A549 (cell line): Measurements from ENCODE around the gene HNRNPUL2. TPM values are rescaled to one million over a fixed set of nuclear protein-coding genes. Genes with fewer than 3 reads are reported as not detected.

Experiments used
- ATAC-seq, 2 experiments: fragments of 200-7000 bp in 1 of 2; fragments of >200 bp in 1 of 2; cut with Nextera tagmentation in 1 of 2; cut with Tn5 transposase in 1 of 2; 3 replicates each; pipeline versions ENCODE4 v1.8.0 to v1.9.1; 2018 to 2020; ENCODE audit warnings: mild to moderate bottlenecking in 1 of 2, moderate library complexity in 1 of 2
- CTCF ChIA-PET: fragments of 300-600 bp; sonication (Branson Sonifier 250); formaldehyde crosslinking; extraction: SDS; loops from one replicate; lab custom pipeline; 2021; ENCODE audit warnings: antibody characterized with exemption, inconsistent platforms; lab: Yijun Ruan, JAX
- POLR2A ChIA-PET: fragments of 350-600 bp; formaldehyde crosslinking; extraction: SDS; loops from one replicate; lab custom pipeline; 2021; ENCODE audit warnings: antibody characterized with exemption, inconsistent platforms; lab: Yijun Ruan, JAX
- DNase-seq, 2 experiments: peaks; one replicate each; pipeline versions ENCODE4 v3.0.0 to v3.0.0-alpha.2; 2011 to 2016; ENCODE audit warnings: low read depth in 1 of 2, low spot score in 1 of 2
- FAIRE-seq: peaks from 2 replicates; lab custom pipeline; 2011; peaks lifted over from hg19 to GRCh38; lab: Jason Lieb, UNC
- H3K27ac ChIP-seq, 2 experiments: fragments of >200 bp; sonication (Bioruptor Twin); formaldehyde crosslinking; 3 replicates each; pipeline ENCODE4 v1.5.1; 2016 to 2017
- H3K4me1 ChIP-seq: fragments of >200 bp; sonication (Bioruptor Twin); formaldehyde crosslinking; 3 replicates; pipeline ENCODE4 v1.6.1; 2016
- H3K4me2 ChIP-seq: fragments of >200 bp; sonication (Bioruptor Twin); formaldehyde crosslinking; 3 replicates; pipeline ENCODE4 v1.6.1; 2016
- H3K4me3 ChIP-seq: fragments of >200 bp; sonication (Bioruptor Twin); formaldehyde crosslinking; 3 replicates; pipeline ENCODE4 v1.5.1; 2016
- H3K9me3 ChIP-seq: fragments of >200 bp; sonication (Bioruptor Twin); formaldehyde crosslinking; 3 replicates; pipeline ENCODE4 v1.6.1; 2016
- BCL3 ChIP-seq: fragments of >200 bp; sonication (Bioruptor Twin); formaldehyde crosslinking; IDR thresholded peaks from 3 replicates; pipeline ENCODE4 v1.6.1; 2016
- BHLHE40 ChIP-seq: IDR thresholded peaks from 2 replicates; pipeline ENCODE4 v1.6.1; 2012; ENCODE audit warnings: low read depth, low read length, inconsistent platforms
- CBX8 ChIP-seq: fragments of 200-600 bp; sonication (generic); IDR thresholded peaks from 2 replicates; pipeline ENCODE4 v1.6.1; 2016
- CTCF ChIP-seq: fragments of >200 bp; sonication (Bioruptor Twin); formaldehyde crosslinking; IDR thresholded peaks from 3 replicates; pipeline ENCODE4 v1.5.1; 2016
- EP300 ChIP-seq, 2 experiments: fragments of >200 bp; sonication (Bioruptor Twin); formaldehyde crosslinking; IDR thresholded peaks; 2 replicates in 1 of 2; 3 replicates in 1 of 2; pipeline ENCODE4 v1.6.1; 2016 to 2017
- FOXS1 ChIP-seq: fragments of 250-450 bp; sonication (Bioruptor Pico); IDR thresholded peaks from 2 replicates; pipeline ENCODE4 v1.5.0; 2020; ENCODE audit warnings: mild to moderate bottlenecking, moderate library complexity
- GATA3 ChIP-seq: IDR thresholded peaks from 2 replicates; pipeline ENCODE4 v1.6.1; 2012; ENCODE audit warnings: borderline replicate concordance
- HDAC2 ChIP-seq: fragments of 200-600 bp; sonication (generic); IDR thresholded peaks from 2 replicates; pipeline ENCODE4 v1.6.1; 2016
- HEYL ChIP-seq: fragments of 250-450 bp; sonication (Bioruptor Pico); IDR thresholded peaks from 2 replicates; pipeline ENCODE4 v1.8.0; 2021; ENCODE audit warnings: mild to moderate bottlenecking, moderate library complexity
- HMGXB4 ChIP-seq: fragments of 250-450 bp; sonication (Bioruptor Pico); IDR thresholded peaks from 2 replicates; pipeline ENCODE4 v1.5.0; 2021; ENCODE audit warnings: mild to moderate bottlenecking, moderate library complexity, borderline replicate concordance
- HOXA7 ChIP-seq: fragments of 250-450 bp; sonication (Bioruptor Pico); IDR thresholded peaks from 2 replicates; pipeline ENCODE4 v1.5.0; 2020; ENCODE audit warnings: mild to moderate bottlenecking, moderate library complexity
- JUNB ChIP-seq: fragments of >200 bp; sonication (Bioruptor Twin); formaldehyde crosslinking; IDR thresholded peaks from 2 replicates; pipeline ENCODE4 v1.6.1; 2016
- MAFK ChIP-seq: fragments of 450-650 bp; IDR thresholded peaks from 2 replicates; pipeline ENCODE4 v1.6.1; 2014; ENCODE audit not compliant: partially characterized antibody
- MAZ ChIP-seq: fragments of 150-350 bp; IDR thresholded peaks from 2 replicates; pipeline ENCODE4 v1.6.1; 2014; ENCODE audit warnings: antibody characterized with exemption, low read depth, low read length, borderline replicate concordance
- PBX3 ChIP-seq: IDR thresholded peaks from 2 replicates; pipeline ENCODE4 v1.6.1; 2012
- POLR2A ChIP-seq: IDR thresholded peaks from 2 replicates; pipeline ENCODE4 v1.6.1; 2012; ENCODE audit warnings: mild to moderate bottlenecking, low read length
- POLR2AphosphoS2 ChIP-seq: conservative IDR thresholded peaks from 2 replicates; pipeline ENCODE4 v1.6.1; 2012; ENCODE audit warnings: low read length, improper control_type of control experiment, inconsistent platforms
- RARB ChIP-seq: fragments of 250-450 bp; sonication (Bioruptor Pico); IDR thresholded peaks from 2 replicates; pipeline ENCODE4 v1.8.0; 2021; ENCODE audit warnings: mild to moderate bottlenecking, moderate library complexity
- RCOR1 ChIP-seq: fragments of 150-350 bp; IDR thresholded peaks from 2 replicates; pipeline ENCODE4 v1.6.1; 2014; ENCODE audit warnings: antibody characterized with exemption, low read length, low read depth
- TP53 ChIP-seq: fragments of 250-450 bp; sonication (Bioruptor Pico); IDR thresholded peaks from 2 replicates; pipeline ENCODE4 v1.5.0; 2021; ENCODE audit warnings: mild to moderate bottlenecking, moderate library complexity
- USF2 ChIP-seq: fragments of 450-650 bp; IDR thresholded peaks from 2 replicates; pipeline ENCODE4 v1.6.1; 2014; ENCODE audit warnings: antibody characterized with exemption
- ZSCAN20 ChIP-seq: fragments of 250-450 bp; sonication (Bioruptor Pico); IDR thresholded peaks from 2 replicates; pipeline ENCODE4 v1.8.0; 2022; ENCODE audit warnings: mild to moderate bottlenecking, moderate library complexity
- WGBS: methylation state at CpG from one replicate; pipeline ENCODE4 v1.1.6; 2017; ENCODE audit errors: missing lambda C conversion rate; 5-methylcytosine and 5-hydroxymethylcytosine counted together
- polyA plus RNA-seq, 4 experiments: library from polyadenylated mRNA; depleted of rRNA in 3 of 4; stranded (reverse); fragments of >200 nt; fragmentation: RNase III in 1 of 4; extraction: RNeasy Plus Mini Kit Qiagen cat#74134 plus additional on column Dnase treatment in 1 of 4; gene quantifications; 2 replicates in 3 of 4; 3 replicates in 1 of 4; pipeline ENCODE4 v1.2.3, GENCODE V29; 2011 to 2017

The HNRNPUL2 gene
- polyA plus RNA-seq, 2 of the 4 experiments (the other 2 are of a cell fraction): 31.4 to 74.4 TPM

GRCh38 chr11:62708793-62709192, 18.5 kb downstream of the HNRNPUL2 start:
- no peak for ATAC-seq
- 80% methylated on average over 7 of the region's 7 CpGs for WGBS
- Histone ChIP-seq H3K9me3 (no peaks in the 10 kb centered on the region), H3K27ac (peak overlapping the region; percentile 79 to 91), H3K4me2 (peak overlapping the region; percentile 89), H3K4me3 (peak overlapping the region; percentile 41), H3K4me1 (peaks cover 45% of the 10 kb centered on the region)
- ChIA-PET POLR2A (interaction anchor here (0.6 to 6.1 kb wide), 14 partner anchors 9 to 147 kb away, joined by 3 to 64 read pairs (median 4); partner anchors contain the start of genes B3GAT3, C11orf98, CSKMT and HNRNPUL2), CTCF (interaction anchor here (0.6 to 5.3 kb wide), 11 partner anchors 8 to 78 kb away, joined by 3 to 37 read pairs (median 4); partner anchors contain the start of genes HNRNPUL2, LBHD1, TTC9C and UQCC3)
- DNase-seq: no peak
- FAIRE-seq: no peak
- TF ChIP-seq PBX3: no peak
- no peak for TF ChIP-seq RCOR1
- TF ChIP-seq JUNB: no peak
- TF ChIP-seq CTCF: no peak

GRCh38 chr11:62708392-62708791, 18.9 kb downstream of the HNRNPUL2 start:
- Histone ChIP-seq H3K9me3 (no peaks in the 10 kb centered on the region), H3K4me3 (no peak overlapping the region), H3K27ac (peak overlapping the region in 1 of 2 experiments; percentile 91; a peak in 3 of 6 replicates), H3K4me1 (peaks cover 41% of the 10 kb centered on the region), H3K4me2 (peak overlapping the region; percentile 89)
- WGBS: 92% methylated on average over 5 of the region's 5 CpGs
- no peak for DNase-seq
- CTCF ChIA-PET: interaction anchor here (0.7 to 5.3 kb wide), 11 partner anchors 8 to 334 kb away, joined by 3 to 37 read pairs (median 4); partner anchors contain the start of genes HNRNPUL2, LBHD1, TTC9C and UQCC3
- FAIRE-seq: no peak
- TF ChIP-seq EP300 (IDR thresholded peaks at IDR 0.05) (no peak), FOXS1 (CRISPR knock-in tag) (no peak), ZSCAN20 (CRISPR knock-in tag) (no peak), HMGXB4 (CRISPR knock-in tag) (no peak), POLR2A (no peak), MAFK (no peak), GATA3 (no peak), RARB (CRISPR knock-in tag) (no peak), HOXA7 (CRISPR knock-in tag) (no peak), TP53 (CRISPR knock-in tag) (no peak), USF2 (no peak), POLR2AphosphoS2 (no peak), BCL3 (no peak), CBX8 (no peak), HEYL (CRISPR knock-in tag) (no peak), HDAC2 (no peak), BHLHE40 (no peak), MAZ (no peak)
- no peak for ATAC-seq
- POLR2A ChIA-PET: interaction anchor here (0.5 to 6.1 kb wide), 6 partner anchors 10 to 148 kb away, joined by 3 to 64 read pairs (median 3); partner anchors contain the start of genes B3GAT3, C11orf98, CSKMT and HNRNPUL2
